Karpas-422 (cell line): ENCODE data around the gene L1TD1. TPM values are rescaled to one million over a fixed set of nuclear protein-coding genes. Genes with fewer than 3 reads are reported as not detected.
"Not testable (repeated sequence)": the region's sequence is repeated elsewhere in the genome, so short reads cannot be mapped to it uniquely, and the experiment has no call there.

ENCODE experiments used
- DNase-seq: peaks from one replicate; pipeline ENCODE4 v3.0.0-alpha.2; 2015
- H2AFZ ChIP-seq: fragments of 200-600 bp; sonication (generic); 2 replicates; pipeline ENCODE4 v1.6.1; 2014; ENCODE audit warnings: antibody characterized with exemption, low read length, mixed read lengths
- H3K27ac ChIP-seq: fragments of 200-600 bp; sonication (generic); 2 replicates; pipeline ENCODE4 v1.5.1; 2014; ENCODE audit warnings: mild to moderate bottlenecking, low read length, moderate library complexity
- H3K27me3 ChIP-seq: fragments of 200-600 bp; sonication (generic); 2 replicates; pipeline ENCODE4 v1.6.1; 2014; ENCODE audit warnings: low read length, mixed read lengths
- H3K36me3 ChIP-seq: fragments of 200-600 bp; sonication (generic); 2 replicates; pipeline ENCODE4 v1.6.1; 2014; ENCODE audit warnings: low read length, mixed read lengths; ENCODE audit not compliant: insufficient read depth
- H3K4me1 ChIP-seq: fragments of 200-600 bp; sonication (generic); 2 replicates; pipeline ENCODE4 v1.6.1; 2014; ENCODE audit warnings: mild to moderate bottlenecking, low read length, mixed read lengths
- H3K4me2 ChIP-seq: fragments of 200-600 bp; sonication (generic); 2 replicates; pipeline ENCODE4 v1.6.1; 2014; ENCODE audit warnings: low read length, low read depth, mild to moderate bottlenecking; ENCODE audit not compliant: poor library complexity, severe bottlenecking
- H3K4me3 ChIP-seq: fragments of 200-600 bp; sonication (generic); 2 replicates; pipeline ENCODE4 v1.5.1; 2014; ENCODE audit warnings: mild to moderate bottlenecking, antibody characterized with exemption, low read length, mixed read lengths
- H3K79me2 ChIP-seq: fragments of 200-600 bp; sonication (generic); 2 replicates; pipeline ENCODE4 v1.6.1; 2014; ENCODE audit warnings: mild to moderate bottlenecking, low read length, mixed read lengths
- H3K9ac ChIP-seq: fragments of 200-600 bp; sonication (generic); 2 replicates; pipeline ENCODE4 v1.6.0; 2014; ENCODE audit warnings: low read length
- H3K9me2 ChIP-seq: fragments of 200-600 bp; sonication (generic), shearing (Covaris generic); replicated peaks from 2 replicates; pipeline ENCODE4 v1.6.0; 2014; ENCODE audit warnings: mild to moderate bottlenecking, low read length, moderate library complexity; ENCODE audit not compliant: insufficient read depth
- H3K9me3 ChIP-seq: fragments of 300-700, 200-600 bp; sonication (generic); 2 replicates; pipeline ENCODE4 v1.6.1; 2014; ENCODE audit warnings: low read length, mixed read lengths
- H4K20me1 ChIP-seq: fragments of 200-600 bp; sonication (generic); 2 replicates; pipeline ENCODE4 v1.6.1; 2014; ENCODE audit warnings: mild to moderate bottlenecking, antibody characterized with exemption, low read length, low read depth; ENCODE audit not compliant: insufficient read depth
- total RNA-seq: library from RNA; depleted of rRNA; stranded (reverse); fragments of >200 nt; shearing (Covaris generic); gene quantifications from 2 replicates; pipeline ENCODE4 v1.2.3, GENCODE V29; 2014; ENCODE audit warnings: low replicate concordance; rRNA removed

The L1TD1 gene, protein sequence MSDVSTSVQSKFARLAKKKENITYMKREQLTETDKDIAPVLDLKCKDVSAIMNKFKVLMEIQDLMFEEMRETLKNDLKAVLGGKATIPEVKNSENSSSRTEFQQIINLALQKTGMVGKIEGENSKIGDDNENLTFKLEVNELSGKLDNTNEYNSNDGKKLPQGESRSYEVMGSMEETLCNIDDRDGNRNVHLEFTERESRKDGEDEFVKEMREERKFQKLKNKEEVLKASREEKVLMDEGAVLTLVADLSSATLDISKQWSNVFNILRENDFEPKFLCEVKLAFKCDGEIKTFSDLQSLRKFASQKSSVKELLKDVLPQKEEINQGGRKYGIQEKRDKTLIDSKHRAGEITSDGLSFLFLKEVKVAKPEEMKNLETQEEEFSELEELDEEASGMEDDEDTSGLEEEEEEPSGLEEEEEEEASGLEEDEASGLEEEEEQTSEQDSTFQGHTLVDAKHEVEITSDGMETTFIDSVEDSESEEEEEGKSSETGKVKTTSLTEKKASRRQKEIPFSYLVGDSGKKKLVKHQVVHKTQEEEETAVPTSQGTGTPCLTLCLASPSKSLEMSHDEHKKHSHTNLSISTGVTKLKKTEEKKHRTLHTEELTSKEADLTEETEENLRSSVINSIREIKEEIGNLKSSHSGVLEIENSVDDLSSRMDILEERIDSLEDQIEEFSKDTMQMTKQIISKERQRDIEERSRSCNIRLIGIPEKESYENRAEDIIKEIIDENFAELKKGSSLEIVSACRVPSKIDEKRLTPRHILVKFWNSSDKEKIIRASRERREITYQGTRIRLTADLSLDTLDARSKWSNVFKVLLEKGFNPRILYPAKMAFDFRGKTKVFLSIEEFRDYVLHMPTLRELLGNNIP
- total RNA-seq = not detected in 2 replicates

DNA sequence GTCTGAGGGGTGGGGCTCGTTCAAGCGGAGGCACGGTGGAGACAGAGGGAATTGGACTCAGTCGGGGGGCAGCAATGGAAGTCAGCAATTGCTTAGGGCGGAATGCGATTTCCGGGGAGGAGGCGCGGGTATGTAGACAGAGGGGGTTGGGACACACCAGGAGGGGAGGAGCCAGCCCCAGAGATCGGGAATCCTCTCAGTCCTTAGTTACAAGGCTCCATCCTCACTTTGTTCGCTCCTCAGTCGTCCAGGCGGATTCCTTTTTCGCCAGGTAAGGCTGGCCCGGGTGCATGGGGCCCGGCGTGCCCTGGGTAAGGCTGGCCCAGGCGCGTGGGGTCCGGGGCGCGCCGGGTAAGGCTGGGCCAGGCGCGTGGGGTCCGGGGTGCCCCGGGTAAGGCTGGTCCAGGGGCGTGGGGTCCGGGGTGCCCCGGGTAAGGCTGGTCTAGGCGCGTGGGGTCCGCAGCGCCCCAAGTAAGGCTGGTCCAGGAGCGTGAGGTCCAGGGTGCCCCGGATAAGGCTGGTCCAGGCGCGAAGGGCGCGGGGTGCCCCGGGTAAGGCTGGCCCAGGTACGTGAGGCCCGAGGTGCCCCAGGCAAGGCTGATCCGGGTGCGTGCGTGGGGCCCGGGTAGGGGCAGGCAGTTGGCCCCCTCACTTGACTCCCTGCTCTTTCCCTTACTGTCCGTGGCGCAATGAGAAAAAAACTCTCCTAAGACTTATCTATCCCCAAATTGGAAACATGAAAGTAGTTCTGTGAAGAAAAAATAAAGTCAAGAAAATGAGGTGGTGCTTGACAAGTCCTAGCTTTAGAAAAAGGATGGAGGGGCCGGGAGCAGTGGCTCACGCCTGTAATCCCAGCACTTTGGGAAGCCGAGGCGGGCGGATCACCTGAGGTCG is at the start of gene L1TD1:
Gene L1TD1 (plus strand): TSS at position 199 of the 894 bp plus-strand sequence. CDS start 11,780 bp downstream, outside the sequence.
- Histone ChIP-seq H2AFZ (no peak within 1 kb of the TSS), H3K9me2 (no peaks in the 10 kb centered on the region), H3K36me3 (no peaks in the 10 kb centered on the region), H3K79me2 (no peaks in the 10 kb centered on the region), H3K4me1 (no peaks in the 10 kb centered on the region), H3K27me3 (no peaks in the 10 kb centered on the region), H4K20me1 (no peaks in the 10 kb centered on the region), H3K4me3 (no peak within 1 kb of the TSS), H3K9me3 (no peaks in the 10 kb centered on the region), H3K9ac (no peak within 1 kb of the TSS), H3K27ac (no peak within 1 kb of the TSS), H3K4me2 (no peak within 1 kb of the TSS)
- no peak for DNase-seq

DNA sequence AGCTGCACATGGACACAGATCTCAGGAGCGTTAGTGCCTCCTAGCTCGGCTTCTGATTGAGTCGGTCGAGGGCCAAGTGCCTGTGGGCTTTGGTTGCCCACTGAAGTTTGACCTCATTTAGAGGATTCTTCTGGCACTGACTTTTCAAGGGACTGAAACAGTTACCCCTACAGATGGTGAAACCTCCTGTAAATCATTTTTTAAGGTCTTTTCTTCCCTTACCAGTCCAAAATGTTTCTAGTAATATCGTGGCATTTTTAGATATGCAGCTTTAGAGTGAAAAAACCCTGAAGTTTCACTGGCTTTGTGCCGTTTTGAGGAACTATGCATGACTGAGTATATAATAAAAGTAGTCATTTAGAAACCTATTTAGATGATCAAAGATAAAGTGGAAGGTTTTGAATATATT is 34.7 kb upstream of the L1TD1 start:
- no peak for DNase-seq
- H3K9me2 ChIP-seq = no peaks in the 10 kb centered on the region
- no peak overlapping the region for H3K9ac ChIP-seq
- no peaks in the 10 kb centered on the region for H3K36me3 ChIP-seq
- no peak overlapping the region for H2AFZ ChIP-seq
- no peaks in the 10 kb centered on the region for H3K4me1 ChIP-seq
- no peaks in the 10 kb centered on the region for H3K9me3 ChIP-seq
- no peaks in the 10 kb centered on the region for H4K20me1 ChIP-seq
- H3K79me2 ChIP-seq = no peaks in the 10 kb centered on the region
- no peak overlapping the region for H3K4me3 ChIP-seq
- H3K27me3 ChIP-seq = no peaks in the 10 kb centered on the region
- no peak overlapping the region for H3K4me2 ChIP-seq
- H3K27ac ChIP-seq = no peak overlapping the region

DNA sequence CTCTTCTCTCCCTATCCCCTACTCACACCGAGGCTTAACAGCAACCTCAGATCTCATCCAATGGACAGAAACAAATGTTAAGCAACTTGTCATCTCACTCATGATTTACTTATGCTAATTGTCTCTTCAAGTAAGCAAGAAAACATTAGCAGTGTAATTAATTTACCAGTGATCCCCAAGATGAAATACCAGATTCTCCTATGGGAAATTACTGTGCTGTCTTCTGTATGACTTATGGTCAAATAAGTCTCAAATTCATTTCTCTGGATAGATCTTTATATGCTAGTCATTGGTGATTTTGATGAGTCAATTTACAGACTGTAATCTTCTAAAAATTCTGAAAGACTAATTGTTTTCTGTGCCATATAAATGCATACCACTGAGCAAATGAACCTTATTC is 32.9 kb upstream of the L1TD1 start:
- Histone ChIP-seq H3K36me3 (no peaks in the 10 kb centered on the region), H3K4me3 (no peak overlapping the region), H3K27me3 (no peaks in the 10 kb centered on the region), H3K79me2 (no peaks in the 10 kb centered on the region), H4K20me1 (no peaks in the 10 kb centered on the region), H2AFZ (no peak overlapping the region), H3K9ac (no peak overlapping the region), H3K27ac (no peak overlapping the region), H3K9me3 (no peaks in the 10 kb centered on the region), H3K9me2 (no peaks in the 10 kb centered on the region), H3K4me1 (no peaks in the 10 kb centered on the region), H3K4me2 (no peak overlapping the region)
- DNase-seq = no peak

DNA sequence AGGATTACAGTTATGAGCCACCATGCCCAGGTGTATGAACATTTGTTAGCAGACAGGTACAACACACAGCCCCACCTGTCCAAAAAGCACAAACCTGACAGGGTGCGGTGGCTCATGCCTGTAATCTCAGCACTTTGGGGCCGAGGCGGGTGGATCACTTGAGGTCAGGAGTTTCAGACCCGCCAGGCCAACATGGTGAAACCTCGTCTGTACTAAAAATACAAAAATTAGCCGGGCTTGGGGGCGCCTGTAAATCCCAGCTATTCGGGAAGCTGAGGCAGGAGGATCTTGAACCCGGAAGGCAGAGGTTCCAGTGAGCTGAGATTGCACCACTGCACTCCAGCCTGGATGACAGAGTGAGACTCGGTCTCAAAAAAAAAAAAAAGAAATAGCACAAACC is 24.3 kb upstream of the L1TD1 start:
- not testable (repeated sequence) for H4K20me1 ChIP-seq, H3K9me2 ChIP-seq, H3K36me3 ChIP-seq, H3K9ac ChIP-seq, H3K9me3 ChIP-seq, H3K27ac ChIP-seq, H3K4me2 ChIP-seq, H3K27me3 ChIP-seq, H3K4me1 ChIP-seq, H3K79me2 ChIP-seq, H2AFZ ChIP-seq, H3K4me3 ChIP-seq, DNase-seq

DNA sequence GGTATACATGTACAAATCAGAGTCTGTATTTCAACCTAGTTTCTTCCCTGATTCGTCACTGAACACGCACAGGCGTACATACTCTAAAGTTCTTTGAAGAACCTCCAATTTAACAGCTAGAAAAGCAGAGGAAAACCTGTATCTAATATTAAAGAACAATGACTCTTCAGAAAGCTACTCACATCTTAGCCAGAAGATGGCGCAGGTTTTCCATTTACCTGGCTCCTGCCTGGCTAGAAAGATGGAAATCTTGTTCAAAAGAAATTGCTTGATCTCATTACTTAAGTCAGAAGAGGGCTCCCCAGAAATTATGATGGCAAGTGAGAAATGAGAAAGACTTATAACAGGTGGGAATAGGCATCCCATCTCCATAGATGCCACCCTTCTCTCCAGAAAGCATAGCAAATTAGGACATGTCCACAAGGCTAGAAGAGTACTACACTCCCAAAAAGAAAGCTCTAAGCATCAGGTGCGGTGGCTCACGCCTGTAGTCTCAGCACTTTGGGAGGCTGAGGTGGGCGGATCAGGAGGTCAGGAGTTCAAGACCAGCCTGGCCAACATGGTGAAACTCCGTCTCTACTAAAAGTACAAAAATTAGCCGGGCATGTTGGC is 19.0 kb upstream of the L1TD1 start:
- Histone ChIP-seq H3K36me3 (no peaks in the 10 kb centered on the region), H3K9me3 (no peaks in the 10 kb centered on the region)

DNA sequence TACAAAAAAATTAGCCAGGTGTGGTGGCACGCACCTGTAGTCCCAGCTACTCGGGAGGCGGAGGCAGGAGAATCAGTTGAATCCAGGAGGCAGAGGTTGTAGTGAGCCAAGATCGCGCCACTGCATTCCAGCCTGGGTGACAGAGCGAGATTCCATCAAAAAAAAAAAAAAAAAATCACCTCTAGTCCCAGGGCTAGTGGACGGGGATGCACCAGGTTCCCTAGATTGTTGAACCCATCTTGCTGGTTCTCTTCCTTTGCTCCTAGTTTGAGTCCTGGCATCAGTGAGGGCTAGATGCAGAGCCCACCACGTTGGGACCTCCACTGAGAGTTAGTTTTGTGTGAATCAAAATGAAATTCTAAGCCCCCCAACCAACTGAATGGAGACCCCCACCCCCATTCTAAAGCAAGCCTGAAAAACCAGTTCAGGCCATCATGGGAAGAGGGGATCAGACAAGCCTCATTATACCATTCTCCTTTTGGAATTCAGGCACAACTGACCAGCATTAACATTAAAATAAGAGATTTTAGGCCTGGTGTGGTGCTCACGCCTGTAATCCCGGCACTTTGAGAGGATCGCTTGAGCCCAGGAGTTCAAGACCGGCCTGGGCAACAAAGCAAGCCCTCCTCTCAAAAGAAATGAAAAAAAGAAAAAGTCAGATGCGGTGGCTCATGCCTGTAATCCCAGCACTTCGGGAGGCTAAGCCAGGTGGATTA is 17.9 kb upstream of the L1TD1 start:
- H3K4me2 ChIP-seq = no peak overlapping the region
- no peaks in the 10 kb centered on the region for H3K36me3 ChIP-seq
- H3K9ac ChIP-seq = no peak overlapping the region
- H3K4me1 ChIP-seq = no peaks in the 10 kb centered on the region
- no peak overlapping the region for H2AFZ ChIP-seq
- no peaks in the 10 kb centered on the region for H4K20me1 ChIP-seq
- H3K9me2 ChIP-seq = no peaks in the 10 kb centered on the region
- DNase-seq = no peak
- no peaks in the 10 kb centered on the region for H3K79me2 ChIP-seq
- no peaks in the 10 kb centered on the region for H3K9me3 ChIP-seq
- no peaks in the 10 kb centered on the region for H3K27me3 ChIP-seq
- H3K4me3 ChIP-seq = no peak overlapping the region
- H3K27ac ChIP-seq = no peak overlapping the region

More for the DNA sequence above, 19.0 kb upstream of the L1TD1 start:
- Histone ChIP-seq H3K4me1 (no peaks in the 10 kb centered on the region), H3K9ac (no peak overlapping the region), H3K9me2 (no peaks in the 10 kb centered on the region), H3K27ac (no peak overlapping the region), H3K4me2 (no peak overlapping the region), H3K27me3 (no peaks in the 10 kb centered on the region), H2AFZ (no peak overlapping the region), H4K20me1 (no peaks in the 10 kb centered on the region), H3K79me2 (no peaks in the 10 kb centered on the region), H3K4me3 (no peak overlapping the region)
- DNase-seq = peak; percentile 79

DNA sequence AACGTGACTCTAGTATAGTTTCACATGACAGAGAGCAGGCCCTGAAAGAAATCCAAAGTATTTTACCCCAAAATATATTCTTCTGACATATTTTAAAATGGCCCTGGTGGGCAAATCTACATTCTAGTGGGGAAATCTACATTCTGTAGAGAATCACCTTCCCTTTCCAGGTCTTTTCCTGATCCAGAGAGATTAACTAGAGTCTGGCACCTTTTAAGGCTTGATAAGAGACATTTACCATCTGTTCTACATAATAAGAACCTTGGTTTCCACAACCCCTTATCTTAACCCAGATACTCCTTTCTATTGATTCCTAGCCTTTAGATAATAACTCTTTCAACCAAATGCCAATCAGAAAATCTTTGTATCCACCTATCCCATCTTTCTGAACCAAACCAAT is 17.0 kb upstream of the L1TD1 start:
- Histone ChIP-seq H3K79me2 (no peaks in the 10 kb centered on the region), H3K4me1 (no peaks in the 10 kb centered on the region), H3K9me3 (no peaks in the 10 kb centered on the region), H3K36me3 (no peaks in the 10 kb centered on the region), H4K20me1 (no peaks in the 10 kb centered on the region), H3K27me3 (no peaks in the 10 kb centered on the region), H3K9ac (no peak overlapping the region), H3K27ac (no peak overlapping the region), H3K4me3 (no peak overlapping the region), H3K4me2 (no peak overlapping the region), H2AFZ (no peak overlapping the region), H3K9me2 (no peaks in the 10 kb centered on the region)
- DNase-seq = no peak
